Measurements from ENCODE around the gene CLEC16A.

Gene CLEC16A

GRCh38 chr16:11104168-11105037, 160.0 kb downstream of the CLEC16A start:
- DNase-seq: no peak

GRCh38 chr16:11105038-11105903, 160.9 kb downstream of the CLEC16A start:
- DNase-seq: peak in 1 of 2 donors; percentile 51

DNA sequence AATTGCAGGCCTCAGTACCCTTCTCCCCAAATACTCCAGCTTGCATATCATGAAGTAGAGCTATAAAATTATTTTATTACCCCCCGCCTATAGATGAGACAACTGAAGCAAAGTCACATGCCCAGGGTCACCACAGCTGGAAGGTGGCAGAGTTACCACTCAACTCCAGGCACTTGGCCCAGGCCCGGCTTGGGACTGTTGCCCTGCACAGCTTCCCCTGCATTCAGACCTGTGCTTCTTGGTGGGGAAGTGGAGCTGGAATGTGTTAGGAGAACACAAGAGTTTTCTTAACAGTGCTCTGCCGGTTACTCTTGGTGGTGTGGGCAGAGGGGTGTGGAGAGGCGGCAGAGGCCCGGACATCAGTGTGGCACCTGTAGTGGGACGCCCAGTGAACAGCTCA, 162.4 kb downstream of the CLEC16A start:
- no peak for DNase-seq

GRCh38 chr16:11107780-11108465, 163.6 kb downstream of the CLEC16A start:
- DNase-seq: no peak

DNA sequence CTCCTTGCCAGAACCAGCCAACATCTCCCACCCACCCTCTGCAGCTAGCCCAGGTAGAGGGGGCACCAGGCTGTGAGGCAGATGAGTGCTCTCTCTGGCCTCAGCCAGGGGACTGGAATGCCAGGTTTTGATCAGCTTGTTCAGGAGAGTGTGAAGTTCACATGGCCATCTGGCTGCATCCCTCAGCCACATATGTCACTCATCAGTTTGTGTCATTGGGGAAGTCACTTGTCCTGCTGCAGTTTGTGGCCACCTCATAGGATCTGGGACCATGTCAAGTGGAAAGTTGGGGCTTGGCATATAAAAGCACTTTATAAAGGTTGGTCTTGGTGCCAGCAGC, 164.1 kb downstream of the CLEC16A start:
- DNase-seq: no peak

DNA sequence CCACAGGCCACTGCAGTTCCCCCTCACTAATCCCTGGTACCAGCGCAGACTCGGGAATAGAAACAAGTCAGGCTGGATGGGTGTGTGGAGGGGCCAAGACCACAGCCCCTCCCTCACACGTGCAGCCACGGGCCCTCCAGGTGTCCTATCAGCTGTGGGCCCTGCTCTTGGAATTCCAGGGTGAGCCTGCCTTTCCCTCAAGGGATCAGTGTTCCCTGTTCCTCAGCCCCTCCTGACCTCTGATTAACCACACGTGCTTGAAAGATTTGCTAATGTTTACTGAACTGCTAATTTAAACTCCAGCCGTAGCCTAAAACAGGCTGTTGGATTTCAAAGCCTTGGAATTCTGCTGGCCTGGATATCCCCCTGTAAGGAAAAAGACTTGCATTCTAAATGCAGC, 165.2 kb downstream of the CLEC16A start:
- no peak for DNase-seq

GRCh38 chr16:11111150-11111549, 166.8 kb downstream of the CLEC16A start:
- DNase-seq: no peak

- no peak for DNase-seq
These were observed 167.7 kb downstream of the CLEC16A start for GRCh38 chr16:11111856-11112634.

DNA sequence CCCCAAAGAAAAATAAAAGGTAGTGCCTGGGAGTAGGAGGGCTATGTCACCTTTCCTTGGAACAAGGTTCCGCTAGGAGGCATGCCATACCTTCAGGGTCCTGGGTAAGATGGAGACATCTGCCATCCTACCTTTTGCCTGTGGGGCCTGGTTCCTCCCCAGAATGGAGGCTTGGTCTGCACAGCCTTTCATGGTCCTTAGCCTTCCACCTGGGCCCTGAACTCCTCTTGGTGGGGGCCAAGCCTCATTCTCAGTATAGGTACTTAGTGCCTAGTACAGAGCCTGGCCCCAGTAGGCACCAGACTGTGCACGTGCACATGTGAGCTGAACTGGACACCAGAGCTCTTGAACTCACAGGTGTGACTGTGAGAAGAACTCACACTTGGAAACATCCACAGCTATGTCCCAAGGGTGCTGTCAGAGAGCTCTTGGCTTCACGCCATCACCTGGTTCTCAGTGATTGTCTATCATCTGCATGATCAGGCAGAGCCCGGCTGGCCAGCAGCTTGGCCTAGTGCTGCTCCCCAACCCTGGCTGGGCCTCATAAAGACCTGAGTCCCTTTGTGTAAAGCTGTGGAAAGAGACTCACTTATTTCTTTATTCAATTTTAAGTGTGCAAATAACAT, 168.5 kb downstream of the CLEC16A start:
- no peak for DNase-seq

GRCh38 chr16:11114366-11115164, 170.2 kb downstream of the CLEC16A start:
- DNase-seq: peak in 1 of 2 donors; percentile 54

- no peak for DNase-seq
These were observed 173.3 kb downstream of the CLEC16A start for GRCh38 chr16:11117576-11118211.

GRCh38 chr16:11118479-11118878, 174.1 kb downstream of the CLEC16A start:
- DNase-seq: no peak

GRCh38 chr16:11121083-11121608, 176.8 kb downstream of the CLEC16A start:
- DNase-seq: no peak

DNA sequence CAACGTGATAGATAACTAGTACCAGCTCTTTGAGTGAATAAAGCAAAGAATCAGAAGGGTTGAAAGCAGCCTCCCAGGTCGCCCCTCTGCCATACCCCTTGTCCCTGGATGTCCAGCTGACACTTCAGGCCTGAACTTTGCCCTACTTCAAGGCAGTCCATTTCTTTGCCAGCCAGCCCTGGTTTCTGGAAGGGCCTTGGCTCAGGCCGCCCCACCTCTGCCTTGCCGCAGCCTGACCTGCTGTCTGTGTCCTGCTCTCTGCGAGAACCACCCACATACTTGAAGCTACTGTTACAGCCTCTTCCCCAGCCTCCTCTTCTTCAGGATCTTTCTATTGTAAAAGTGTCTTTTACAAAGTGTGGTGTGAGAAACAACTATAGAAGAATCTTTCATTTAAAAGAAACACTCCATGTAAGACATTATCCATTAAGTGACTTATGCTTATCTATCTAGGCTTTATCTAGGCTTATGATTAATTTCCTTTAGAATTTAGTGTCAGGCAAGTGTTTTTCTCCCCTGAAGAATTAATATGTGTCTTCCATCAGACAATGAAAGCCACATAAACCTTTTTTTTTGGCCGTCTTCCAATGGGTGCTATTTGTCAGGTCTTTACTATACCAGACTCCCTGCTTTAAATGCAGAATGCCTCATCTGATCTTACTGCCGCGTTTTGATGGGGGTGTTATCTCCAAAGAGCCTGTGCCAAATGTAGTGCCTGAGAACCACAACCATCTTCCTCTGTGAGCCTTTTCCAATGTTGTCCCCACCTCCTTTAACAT, 177.7 kb downstream of the CLEC16A start:
- no peak for DNase-seq

DNA sequence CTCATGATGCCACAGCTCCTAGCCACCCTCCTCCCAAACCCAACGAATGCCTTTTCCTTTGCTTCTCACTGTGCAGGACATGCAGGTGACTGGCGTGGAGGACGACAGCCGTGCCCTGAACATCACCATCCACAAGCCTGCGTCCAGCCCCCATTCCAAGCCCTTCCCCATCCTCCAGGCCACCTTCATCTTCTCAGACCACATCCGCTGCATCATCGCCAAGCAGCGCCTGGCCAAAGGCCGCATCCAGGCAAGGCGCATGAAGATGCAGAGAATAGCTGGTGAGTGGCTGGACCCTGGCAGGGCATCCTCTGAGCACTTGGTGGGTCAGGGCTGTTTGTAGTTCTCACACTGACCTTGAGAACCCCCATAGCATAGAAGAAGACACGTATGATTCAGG, 179.3 kb downstream of the CLEC16A start:
- no peak for DNase-seq

- DNase-seq: no peak
These were observed 181.6 kb downstream of the CLEC16A start for GRCh38 chr16:11125936-11126335.

GRCh38 chr16:11126399-11127054, 182.2 kb downstream of the CLEC16A start:
- DNase-seq: no peak

- DNase-seq: no peak
These were observed 183.3 kb downstream of the CLEC16A start for GRCh38 chr16:11127610-11128195.
